RWPE2 (cell line): Measurements from ENCODE around the gene PRKAG2.

Experiments used
- ATAC-seq: fragments of 200-7000 bp; cut with Tn5 transposase; 3 replicates; pipeline ENCODE4 v1.9.1; 2021; ENCODE audit warnings: low read depth
- DNase-seq: peaks from one replicate; pipeline ENCODE4 v3.0.0-alpha.2; 2020; ENCODE audit warnings: low spot score
- H3K27ac ChIP-seq: fragments of 450-650 bp; 2 replicates; pipeline ENCODE4 v1.5.1; 2017; ENCODE audit warnings: mild to moderate bottlenecking; ENCODE audit not compliant: poor library complexity, severe bottlenecking
- H3K27me3 ChIP-seq: fragments of 250-450 bp; sonication (Bioruptor Pico); 2 replicates; pipeline ENCODE4 v1.5.1; 2021; ENCODE audit warnings: mild to moderate bottlenecking, moderate library complexity; ENCODE audit not compliant: insufficient read depth, poor library complexity, severe bottlenecking
- H3K36me3 ChIP-seq: fragments of 250-450 bp; sonication (Bioruptor Pico); 2 replicates; pipeline ENCODE4 v1.5.1; 2020; ENCODE audit warnings: low read depth, mild to moderate bottlenecking, moderate library complexity
- H3K4me1 ChIP-seq: fragments of 250-450 bp; sonication (Bioruptor Pico); 2 replicates; pipeline ENCODE4 v1.5.1; 2021; ENCODE audit warnings: mild to moderate bottlenecking, moderate library complexity; ENCODE audit not compliant: insufficient read depth, poor library complexity, severe bottlenecking
- H3K4me3 ChIP-seq: fragments of 250-450 bp; sonication (Bioruptor Pico); 2 replicates; pipeline ENCODE4 v1.5.1; 2021; ENCODE audit warnings: mild to moderate bottlenecking, moderate library complexity; ENCODE audit not compliant: severe bottlenecking
- H3K9me3 ChIP-seq: fragments of 250-450 bp; sonication (Bioruptor Pico); 2 replicates; pipeline ENCODE4 v1.5.1; 2021; ENCODE audit warnings: mild to moderate bottlenecking, moderate library complexity; ENCODE audit not compliant: severe bottlenecking
- CTCF ChIP-seq: fragments of 450-650 bp; IDR thresholded peaks from one replicate; pipeline ENCODE4 v1.5.1; 2017; ENCODE audit warnings: mild to moderate bottlenecking, moderate library complexity; ENCODE audit not compliant: poor library complexity, severe bottlenecking

PRKAG2 gene

GRCh38 chr7:151894111-151895007 lies 17.4 kb upstream of the PRKAG2 start:
- H3K4me3 ChIP-seq = no peak overlapping the region
- no peaks in the 10 kb centered on the region for H3K36me3 ChIP-seq
- peaks cover 5% of the 10 kb centered on the region for H3K4me1 ChIP-seq
- H3K27ac ChIP-seq = no peak overlapping the region
- H3K9me3 ChIP-seq = no peaks in the 10 kb centered on the region
- DNase-seq (no peak), ATAC-seq (no peak)
- no peak for TF ChIP-seq CTCF
- H3K27me3 ChIP-seq = peaks cover 8% of the 10 kb centered on the region

DNA sequence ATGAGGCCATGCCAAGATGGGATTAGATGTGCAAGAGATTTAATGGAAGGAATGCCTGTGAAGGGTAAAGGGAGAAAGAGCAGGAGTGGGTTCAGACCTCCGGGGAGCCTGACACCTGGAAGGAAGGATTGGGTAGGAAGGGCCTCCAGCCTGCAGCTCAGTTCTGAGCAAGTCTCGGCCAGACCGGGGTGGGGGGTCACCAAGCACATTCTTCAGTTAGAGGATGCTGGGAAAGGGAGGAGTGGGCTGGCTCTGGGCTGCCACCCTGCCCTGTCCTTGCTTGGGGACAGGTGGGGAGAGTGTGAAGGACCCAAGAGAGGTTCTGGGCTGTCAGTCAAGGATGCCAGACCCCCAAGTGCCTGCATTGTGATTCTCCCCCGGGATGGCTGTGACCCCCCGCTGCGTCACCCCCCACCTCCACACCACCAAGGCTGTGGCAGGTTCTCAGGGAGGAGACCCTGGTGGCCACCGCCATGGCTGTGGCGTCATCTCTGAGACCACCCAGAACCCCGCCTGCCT lies 16.5 kb upstream of the PRKAG2 start:
- no peak for DNase-seq
- no peaks in the 10 kb centered on the region for H3K36me3 ChIP-seq
- no peak for TF ChIP-seq CTCF
- no peak for ATAC-seq
- no peak overlapping the region for H3K27ac ChIP-seq
- peaks cover 8% of the 10 kb centered on the region for H3K27me3 ChIP-seq
- no peaks in the 10 kb centered on the region for H3K9me3 ChIP-seq
- H3K4me3 ChIP-seq = no peak overlapping the region
- H3K4me1 ChIP-seq = peaks cover 5% of the 10 kb centered on the region

DNA sequence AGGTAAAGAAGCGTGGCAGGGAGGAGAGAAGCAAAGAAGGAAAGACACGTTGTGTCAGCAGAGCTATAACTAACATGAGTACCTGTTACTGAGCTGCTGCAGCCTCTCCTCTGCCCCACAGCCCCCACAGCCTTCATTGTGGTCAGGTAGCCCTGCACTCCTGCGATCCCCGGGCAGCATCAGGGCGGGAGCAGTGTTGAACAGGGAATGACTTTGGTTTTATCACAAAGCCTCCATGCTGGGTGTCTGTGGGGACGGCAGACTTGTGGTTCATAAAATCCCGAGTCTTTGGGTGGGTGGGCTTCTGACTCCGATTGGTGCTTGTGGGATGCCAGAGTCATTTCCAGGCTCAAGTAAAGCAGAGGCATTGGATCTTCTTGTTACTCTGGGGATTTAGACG lies 14.8 kb upstream of the PRKAG2 start:
- Histone ChIP-seq H3K9me3 (no peaks in the 10 kb centered on the region), H3K4me3 (no peak overlapping the region), H3K27me3 (peaks cover 16% of the 10 kb centered on the region), H3K4me1 (peaks cover 5% of the 10 kb centered on the region), H3K36me3 (no peaks in the 10 kb centered on the region), H3K27ac (no peak overlapping the region)
- ATAC-seq (no peak), DNase-seq (no peak)
- no peak for TF ChIP-seq CTCF

DNA sequence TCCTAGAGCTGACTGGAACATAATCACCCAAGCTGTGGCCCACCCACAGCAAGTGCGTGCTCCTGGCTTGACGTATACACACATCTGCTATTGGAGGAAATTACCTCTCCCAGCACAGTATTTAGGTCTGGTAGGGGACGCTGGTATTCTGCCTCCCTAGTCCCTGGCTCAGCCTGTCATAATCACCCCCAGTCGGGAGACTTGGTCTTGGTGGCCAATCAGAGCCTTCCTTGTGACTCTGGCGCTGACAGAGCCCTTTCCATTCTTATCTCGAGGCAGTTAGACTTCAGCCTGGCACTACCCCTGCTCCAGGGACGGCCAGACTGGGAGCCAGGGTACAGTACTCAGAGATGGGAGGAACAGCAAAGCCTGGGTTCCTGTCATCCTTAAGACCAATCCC lies 14.3 kb upstream of the PRKAG2 start:
- TF ChIP-seq CTCF = no peak
- H3K36me3 ChIP-seq = no peaks in the 10 kb centered on the region
- no peak for ATAC-seq
- no peak for DNase-seq
- peaks cover 16% of the 10 kb centered on the region for H3K27me3 ChIP-seq
- H3K9me3 ChIP-seq = no peaks in the 10 kb centered on the region
- H3K27ac ChIP-seq = no peak overlapping the region
- peaks cover 5% of the 10 kb centered on the region for H3K4me1 ChIP-seq
- H3K4me3 ChIP-seq = no peak overlapping the region
